HT1080 (cell line): Measurements from ENCODE around the gene BRD7. TPM values are rescaled to one million over a fixed set of nuclear protein-coding genes. Genes with fewer than 3 reads are reported as not detected.

Experiments
- DNase-seq: peaks from one replicate; pipeline ENCODE4 v3.0.0-alpha.2; 2015; ENCODE audit warnings: low read depth
- total RNA-seq: library from RNA; depleted of rRNA; stranded (reverse); fragments of >200 nt; shearing (Covaris generic); gene quantifications from 2 replicates; pipeline ENCODE4 v1.2.3, GENCODE V29; 2014

Gene BRD7
- total RNA-seq, 1 experiment from 2014 or later: 78.6 TPM

GRCh38 chr16:50291719-50292565, 76.8 kb downstream of the BRD7 start:
- no peak for DNase-seq

- no peak for DNase-seq
Measured at GRCh38 chr16:50290856-50291255, 77.9 kb downstream of the BRD7 start.

GRCh38 chr16:50289950-50290764, 78.6 kb downstream of the BRD7 start:
- no peak for DNase-seq

GRCh38 chr16:50288920-50289319, 79.9 kb downstream of the BRD7 start:
- no peak for DNase-seq

GRCh38 chr16:50288026-50288425, 80.8 kb downstream of the BRD7 start:
- no peak for DNase-seq

- no peak for DNase-seq
Measured at GRCh38 chr16:50286681-50287080, 82.1 kb downstream of the BRD7 start.

GRCh38 chr16:50285406-50286003, 83.3 kb downstream of the BRD7 start:
- no peak for DNase-seq

GRCh38 chr16:50284131-50284911, 84.5 kb downstream of the BRD7 start:
- DNase-seq: no peak

- DNase-seq: no peak
Measured at GRCh38 chr16:50282955-50283631, 85.7 kb downstream of the BRD7 start.

- DNase-seq: no peak
Measured at GRCh38 chr16:50282010-50282538, 86.7 kb downstream of the BRD7 start.

- no peak for DNase-seq
Measured at GRCh38 chr16:50281391-50282009, 87.3 kb downstream of the BRD7 start.

- no peak for DNase-seq
Measured at GRCh38 chr16:50280932-50281331, 87.9 kb downstream of the BRD7 start.

- DNase-seq: no peak
Measured at GRCh38 chr16:50279504-50279865, 89.3 kb downstream of the BRD7 start.

GRCh38 chr16:50278251-50278650, 90.5 kb downstream of the BRD7 start:
- no peak for DNase-seq

GRCh38 chr16:50276801-50277555, 91.8 kb downstream of the BRD7 start:
- no peak for DNase-seq

- no peak for DNase-seq
Measured at GRCh38 chr16:50276326-50276640, 92.5 kb downstream of the BRD7 start.

- DNase-seq: no peak
Measured at GRCh38 chr16:50275428-50276325, 93.1 kb downstream of the BRD7 start.

GRCh38 chr16:50275098-50275415, 93.7 kb downstream of the BRD7 start:
- no peak for DNase-seq
